Right lobe of liver (tissue), 4 donors: ENCODE measurements around the gene TCF23.

Experiments
- POLR2A ChIP-seq: fragments of 450-650 bp; IDR thresholded peaks from one replicate; pipeline ENCODE4 v1.6.1; 2017; ENCODE audit warnings: antibody characterized with exemption, mild to moderate bottlenecking
- TF ChIP-seq, protein P1 (sequence below), 4 donors: fragments of 200-600 bp in 3 of 4; fragments of 450-650 bp in 1 of 4; IDR thresholded peaks; one replicate each; pipeline versions ENCODE4 v1.5.1 to v1.8.0; 2016 to 2022; ENCODE audit warnings: antibody characterized with exemption in 4 of 4, mild to moderate bottlenecking in 2 of 4
- donor health status: DM: no; HTN: no; CAD: no.
- donor health status: DM: no; HTN: no; CAD: no.
- donor health status: DM: no; HTN: yes; CAD: no.

DNA sequence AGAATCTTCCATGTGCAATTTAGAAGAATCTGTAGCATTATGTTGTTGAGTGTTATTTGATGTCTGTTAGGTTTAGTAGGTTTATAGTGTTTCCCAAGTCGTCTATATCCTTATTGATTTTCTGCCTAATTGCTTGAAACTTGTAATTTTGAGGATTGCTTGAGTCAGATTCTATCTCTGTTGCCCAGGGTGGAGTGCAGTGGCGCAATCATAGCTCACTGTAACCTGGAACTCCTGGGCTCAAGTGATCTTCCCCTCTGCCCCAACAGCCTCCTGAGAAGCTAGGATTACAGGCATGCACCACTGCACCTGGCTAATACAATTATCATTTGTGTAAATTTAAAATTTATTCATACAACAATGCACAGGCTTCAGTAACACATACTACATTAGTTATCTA, 3.1 kb upstream of the TCF23 start:
- TF ChIP-seq, protein P1, sequence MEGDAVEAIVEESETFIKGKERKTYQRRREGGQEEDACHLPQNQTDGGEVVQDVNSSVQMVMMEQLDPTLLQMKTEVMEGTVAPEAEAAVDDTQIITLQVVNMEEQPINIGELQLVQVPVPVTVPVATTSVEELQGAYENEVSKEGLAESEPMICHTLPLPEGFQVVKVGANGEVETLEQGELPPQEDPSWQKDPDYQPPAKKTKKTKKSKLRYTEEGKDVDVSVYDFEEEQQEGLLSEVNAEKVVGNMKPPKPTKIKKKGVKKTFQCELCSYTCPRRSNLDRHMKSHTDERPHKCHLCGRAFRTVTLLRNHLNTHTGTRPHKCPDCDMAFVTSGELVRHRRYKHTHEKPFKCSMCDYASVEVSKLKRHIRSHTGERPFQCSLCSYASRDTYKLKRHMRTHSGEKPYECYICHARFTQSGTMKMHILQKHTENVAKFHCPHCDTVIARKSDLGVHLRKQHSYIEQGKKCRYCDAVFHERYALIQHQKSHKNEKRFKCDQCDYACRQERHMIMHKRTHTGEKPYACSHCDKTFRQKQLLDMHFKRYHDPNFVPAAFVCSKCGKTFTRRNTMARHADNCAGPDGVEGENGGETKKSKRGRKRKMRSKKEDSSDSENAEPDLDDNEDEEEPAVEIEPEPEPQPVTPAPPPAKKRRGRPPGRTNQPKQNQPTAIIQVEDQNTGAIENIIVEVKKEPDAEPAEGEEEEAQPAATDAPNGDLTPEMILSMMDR (IDR thresholded peaks at IDR 0.05) = no peak
- no peak for TF ChIP-seq POLR2A
